Measurements from ENCODE around the gene ABR.
A peak's percentile ranks its signal among the peaks of the same experiment; 100 is the strongest.
"Not testable (repeated sequence)": the region's sequence is repeated elsewhere in the genome, so short reads cannot be mapped to it uniquely, and the experiment has no call there.

Gene ABR

GRCh38 chr17:1147664-1148063 lies 32.1 kb downstream of the ABR start:
- DNase-seq (ENCODE audit: low read depth), result no peak

- no peak for DNase-seq (ENCODE audit: low read depth)
Measured at GRCh38 chr17:1146561-1147265, 33.1 kb downstream of the ABR start.

GRCh38 chr17:1145311-1145986 lies 34.3 kb downstream of the ABR start:
- no peak for DNase-seq (ENCODE audit: low read depth)

GRCh38 chr17:1144162-1144561 lies 35.6 kb downstream of the ABR start:
- no peak for DNase-seq (ENCODE audit: low read depth)

GRCh38 chr17:1143573-1143972 lies 36.2 kb downstream of the ABR start:
- DNase-seq (ENCODE audit: low read depth), result no peak

- no peak for DNase-seq (ENCODE audit: low read depth)
Measured at GRCh38 chr17:1142561-1142971, 37.2 kb downstream of the ABR start.

- DNase-seq (ENCODE audit: low read depth), result no peak
Measured at GRCh38 chr17:1137465-1137894, 42.3 kb downstream of the ABR start.

- DNase-seq (ENCODE audit: low read depth), result no peak
Measured at GRCh38 chr17:1136748-1137147, 43.0 kb downstream of the ABR start.

- DNase-seq (ENCODE audit: low read depth), result no peak
Measured at GRCh38 chr17:1134634-1135324, 45.0 kb downstream of the ABR start.

- no peak for DNase-seq (ENCODE audit: low read depth)
Measured at GRCh38 chr17:1130191-1130590, 49.6 kb downstream of the ABR start.

GRCh38 chr17:1128463-1128862 lies 51.3 kb downstream of the ABR start:
- not testable (repeated sequence) for DNase-seq (ENCODE audit: low read depth)

GRCh38 chr17:1126801-1127550 lies 52.8 kb downstream of the ABR start:
- no peak for DNase-seq (ENCODE audit: low read depth)

- no peak for DNase-seq (ENCODE audit: low read depth)
Measured at GRCh38 chr17:1126250-1126797, 53.5 kb downstream of the ABR start.

GRCh38 chr17:1125788-1126145 lies 54.0 kb downstream of the ABR start:
- no peak for DNase-seq (ENCODE audit: low read depth)

- no peak for DNase-seq (ENCODE audit: low read depth)
Measured at GRCh38 chr17:1124896-1125787, 54.6 kb downstream of the ABR start.

- DNase-seq (ENCODE audit: low read depth), result no peak
Measured at GRCh38 chr17:1123921-1124715, 55.7 kb downstream of the ABR start.

- DNase-seq (ENCODE audit: low read depth), result no peak
Measured at GRCh38 chr17:1123393-1123831, 56.4 kb downstream of the ABR start.

GRCh38 chr17:1122533-1123392 lies 57.0 kb downstream of the ABR start:
- DNase-seq (ENCODE audit: low read depth), result peak; percentile 81

- DNase-seq (ENCODE audit: low read depth), result not testable (repeated sequence)
Measured at GRCh38 chr17:1121442-1121817, 58.4 kb downstream of the ABR start.
